HG03469 (cell line): ENCODE data around the gene RAB12.
A peak's percentile ranks its signal among the peaks of the same experiment; 100 is the strongest.
"Not testable (repeated sequence)": the region's sequence is repeated elsewhere in the genome, so short reads cannot be mapped to it uniquely, and the experiment has no call there.

Experiments used
- ATAC-seq: cut with Tn5 transposase; IDR thresholded peaks from one replicate; pipeline ENCODE4 v1.9.1; 2021; ENCODE audit warnings: mild to moderate bottlenecking, moderate library complexity, moderate number of reproducible peaks; ENCODE audit not compliant: unreplicated experiment

The RAB12 gene

DNA sequence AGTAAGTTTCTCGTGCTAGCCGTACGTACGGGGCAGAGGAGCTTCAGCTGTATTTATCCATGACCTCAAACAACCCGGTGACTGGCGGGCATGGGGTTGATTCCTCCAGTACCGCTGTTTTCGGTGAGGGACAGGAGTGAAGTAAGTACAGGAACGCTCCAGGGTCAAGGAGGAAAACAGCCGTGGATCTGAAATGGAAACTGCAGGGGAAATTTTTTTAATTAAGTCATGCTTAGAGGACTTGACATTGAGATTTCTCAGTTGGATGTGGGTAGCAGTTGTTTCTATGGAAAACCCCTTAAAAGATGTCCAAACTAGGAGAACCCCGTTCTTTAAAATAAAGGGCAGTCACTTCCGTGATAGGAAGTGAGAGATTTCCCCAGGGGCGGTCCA lies 1.2 kb downstream of the RAB12 start:
- no peak for ATAC-seq

DNA sequence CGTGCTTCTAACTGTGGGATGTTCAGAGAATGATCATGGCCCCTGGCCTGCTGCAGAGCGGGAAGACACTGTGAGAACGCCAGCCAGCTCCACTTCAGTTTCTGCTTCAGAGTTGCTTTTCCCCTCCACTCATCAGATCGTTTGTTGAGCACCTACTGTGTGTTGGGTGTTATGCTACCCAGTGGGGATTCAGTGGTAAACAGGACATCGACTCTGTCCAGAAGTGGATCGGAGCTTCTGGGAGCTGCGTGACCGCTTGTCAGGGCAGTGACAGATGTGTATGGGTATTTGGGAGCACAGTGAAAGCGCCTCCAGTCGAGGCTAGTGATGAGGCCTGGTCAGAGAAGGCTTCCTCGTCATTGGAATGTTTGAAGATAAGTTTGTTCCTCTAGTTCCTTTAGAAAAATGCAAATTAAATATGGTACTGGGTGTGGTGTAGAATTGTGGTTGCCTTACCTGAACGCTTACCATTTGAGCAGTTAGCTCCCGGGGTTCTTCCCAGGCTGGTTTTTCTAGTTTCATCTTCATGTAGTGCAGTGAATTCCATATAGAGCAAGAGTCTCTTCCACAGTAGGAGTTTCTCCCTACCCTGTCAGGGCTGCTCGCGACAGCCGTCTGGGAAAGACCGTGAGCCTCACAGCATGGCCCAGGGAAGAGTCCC lies 2.8 kb downstream of the RAB12 start:
- ATAC-seq = no peak

- no peak for ATAC-seq
Measured at GRCh38 chr18:8614875-8615274, 5.6 kb downstream of the RAB12 start.

- no peak for ATAC-seq
Measured at GRCh38 chr18:8615397-8616027, 6.3 kb downstream of the RAB12 start.

DNA sequence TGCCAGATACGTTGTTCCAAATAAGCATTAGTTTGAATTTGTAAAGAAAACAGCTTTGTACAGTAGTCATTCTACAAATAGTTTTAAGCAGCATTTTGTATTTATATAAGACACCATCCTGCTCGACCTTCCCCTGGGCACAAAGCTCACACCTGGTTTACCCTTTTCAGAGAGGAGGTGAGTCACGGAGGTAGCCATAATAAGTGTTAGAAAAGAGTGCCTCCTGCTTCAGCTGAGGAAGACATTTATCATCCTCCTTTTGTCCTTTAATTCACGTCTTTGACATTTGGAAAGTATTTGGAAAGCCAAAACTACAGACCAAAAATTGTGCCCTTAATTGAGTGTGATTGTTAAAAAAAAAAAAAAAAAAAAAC lies 6.8 kb downstream of the RAB12 start:
- no peak for ATAC-seq

GRCh38 chr18:8617907-8618306 lies 8.7 kb downstream of the RAB12 start:
- no peak for ATAC-seq

DNA sequence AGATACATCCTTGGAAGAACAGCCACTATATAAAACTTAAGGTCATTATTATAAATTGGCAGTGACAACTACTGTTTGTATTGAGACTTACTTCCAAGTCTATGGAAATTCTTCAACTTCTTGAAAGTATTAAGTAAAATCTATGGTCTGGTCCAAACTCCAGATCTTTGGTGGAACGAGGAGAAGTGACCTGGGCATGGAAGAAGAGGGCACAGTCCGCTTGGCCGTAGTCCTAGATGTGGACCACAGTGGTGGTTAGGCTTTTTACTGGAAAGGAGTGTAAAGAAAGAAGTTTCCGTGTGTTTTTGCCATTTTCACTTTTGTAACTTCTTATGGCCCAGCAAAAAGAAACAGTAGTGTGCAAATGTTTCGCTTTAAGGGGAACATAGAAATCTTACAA lies 9.8 kb downstream of the RAB12 start:
- no peak for ATAC-seq

- ATAC-seq = no peak
Measured at GRCh38 chr18:8619835-8620577, 10.8 kb downstream of the RAB12 start.

DNA sequence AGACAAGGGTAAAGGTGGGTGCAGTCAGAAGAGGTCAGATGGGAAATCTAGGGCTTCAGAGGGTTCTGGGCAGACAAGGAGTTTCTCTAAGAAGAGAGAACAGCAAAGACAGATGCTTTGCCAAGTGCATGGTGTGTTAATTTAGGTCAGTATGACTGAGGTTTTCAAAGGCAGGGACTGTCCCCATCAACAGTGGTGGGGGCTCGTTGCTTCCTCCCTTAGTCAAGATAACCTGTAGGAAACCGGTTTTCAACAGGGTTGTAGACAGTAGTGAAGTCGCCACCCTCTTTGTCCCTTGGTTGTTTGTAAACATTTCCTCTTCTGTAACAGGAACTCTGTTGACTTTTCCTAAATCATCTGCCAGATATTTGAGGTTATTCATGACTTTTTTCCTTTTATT lies 11.6 kb downstream of the RAB12 start:
- no peak for ATAC-seq

- ATAC-seq = not testable (repeated sequence)
Measured at GRCh38 chr18:8622625-8623024, 13.4 kb downstream of the RAB12 start.

DNA sequence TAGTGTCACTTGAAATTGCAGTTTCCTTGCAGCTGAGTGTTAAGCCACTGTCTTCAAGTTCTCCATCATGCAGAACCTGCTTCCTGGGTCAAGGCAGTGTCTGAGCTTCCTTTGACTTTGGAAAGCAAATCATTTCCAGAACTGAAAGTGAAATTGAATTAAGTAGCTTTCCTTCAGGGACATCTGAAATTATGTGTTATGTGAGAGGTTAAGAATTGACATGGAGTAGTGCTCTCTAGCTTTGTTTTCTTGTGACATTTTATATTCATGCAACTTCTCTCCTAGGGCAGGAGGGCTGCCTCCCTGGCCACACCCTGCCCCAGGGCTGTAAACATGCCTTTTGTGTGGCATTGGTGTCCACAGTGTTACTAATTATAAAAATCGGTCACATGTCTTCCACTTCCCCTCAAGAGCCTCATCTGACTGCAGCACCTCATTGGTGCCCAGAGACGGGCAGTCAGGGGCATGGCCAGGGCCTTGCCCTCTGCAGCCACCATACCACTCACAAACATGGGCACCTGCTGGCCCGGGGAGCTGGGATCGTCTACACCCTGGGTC lies 14.4 kb downstream of the RAB12 start:
- peak; percentile 73 for ATAC-seq

DNA sequence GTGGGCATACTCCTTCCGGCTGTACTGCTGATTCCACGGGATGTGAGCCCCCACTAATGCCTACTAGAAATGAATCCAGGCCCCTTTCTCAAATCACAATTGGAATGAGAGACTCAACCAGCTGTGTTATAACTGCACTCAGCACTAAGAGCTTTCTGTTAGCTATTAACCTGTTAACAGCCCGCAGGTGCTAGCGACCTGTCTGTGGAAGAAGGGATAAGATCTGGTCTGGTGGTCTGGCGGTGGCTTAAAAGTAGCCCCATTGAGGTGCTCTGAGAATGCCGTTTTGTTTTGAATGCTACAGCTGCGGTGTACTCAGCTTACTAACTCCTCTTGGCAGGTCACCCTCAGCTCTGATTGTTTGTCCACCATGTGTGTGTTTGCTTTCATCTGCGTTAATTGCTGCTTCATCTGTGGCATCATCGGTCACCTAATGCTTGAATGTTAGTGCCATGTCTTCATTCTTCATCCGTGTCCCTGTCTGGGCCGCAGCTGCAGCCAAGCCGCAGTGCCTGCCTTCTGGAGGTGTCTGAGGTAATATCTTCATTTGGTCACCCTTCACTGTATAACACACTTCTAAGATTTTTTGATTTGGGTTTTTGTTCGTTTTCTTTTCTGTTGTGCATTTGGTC lies 16.3 kb downstream of the RAB12 start:
- ATAC-seq = no peak

DNA sequence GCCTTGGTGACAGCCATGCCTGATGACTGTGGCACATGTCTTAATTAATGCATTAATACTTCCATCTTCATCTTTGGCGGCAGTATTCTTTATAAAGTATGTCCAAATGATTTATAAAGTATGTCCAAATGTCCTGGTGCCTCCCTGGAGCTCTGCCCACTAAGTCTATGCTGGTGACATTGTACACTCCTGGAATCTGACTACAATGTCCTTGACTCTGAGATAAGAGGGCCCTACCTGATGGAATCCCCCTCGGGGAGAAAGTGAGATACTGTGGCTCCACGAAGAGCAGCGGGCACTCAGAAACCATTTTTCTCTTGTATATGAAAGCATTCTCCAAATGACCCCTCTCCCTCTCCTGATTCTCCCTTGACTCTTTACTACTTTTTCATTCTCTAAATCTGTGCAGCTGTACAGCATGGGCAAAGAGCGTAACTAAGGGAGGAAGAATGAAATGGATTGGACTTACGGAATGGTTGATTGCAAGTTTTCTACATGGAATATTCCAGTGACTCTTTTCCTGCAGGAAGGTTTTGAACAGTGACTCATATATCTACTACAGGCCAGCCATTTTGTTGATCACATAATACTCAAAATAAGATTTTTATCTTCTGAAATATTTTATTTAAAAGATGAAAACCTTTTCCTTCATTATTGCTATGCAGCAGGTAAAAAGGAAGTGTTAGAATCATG lies 17.3 kb downstream of the RAB12 start:
- ATAC-seq = no peak

- no peak for ATAC-seq
Measured at GRCh38 chr18:8627107-8627472, 17.9 kb downstream of the RAB12 start.

DNA sequence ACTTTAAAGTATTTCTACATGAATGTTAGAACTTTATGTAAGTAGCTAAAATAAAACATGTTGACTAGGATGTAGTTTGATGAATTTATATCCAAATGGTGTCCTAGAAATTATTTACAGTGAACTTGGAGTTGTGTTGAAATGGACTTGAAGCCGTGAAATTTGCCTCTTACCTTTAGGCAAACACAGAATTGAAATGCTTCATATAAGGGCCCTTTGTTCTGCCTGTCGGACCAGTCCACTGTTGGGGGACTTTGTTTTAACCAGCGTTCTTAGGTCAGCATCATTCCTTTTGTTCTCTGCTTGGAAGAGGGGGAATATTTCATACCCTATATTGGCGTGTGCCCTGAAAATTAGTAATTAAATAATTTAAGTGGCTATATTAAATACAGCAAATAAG lies 18.3 kb downstream of the RAB12 start:
- ATAC-seq = no peak

- ATAC-seq = no peak
Measured at GRCh38 chr18:8629602-8630001, 20.4 kb downstream of the RAB12 start.

GRCh38 chr18:8630546-8630945 lies 21.3 kb downstream of the RAB12 start:
- ATAC-seq = no peak

DNA sequence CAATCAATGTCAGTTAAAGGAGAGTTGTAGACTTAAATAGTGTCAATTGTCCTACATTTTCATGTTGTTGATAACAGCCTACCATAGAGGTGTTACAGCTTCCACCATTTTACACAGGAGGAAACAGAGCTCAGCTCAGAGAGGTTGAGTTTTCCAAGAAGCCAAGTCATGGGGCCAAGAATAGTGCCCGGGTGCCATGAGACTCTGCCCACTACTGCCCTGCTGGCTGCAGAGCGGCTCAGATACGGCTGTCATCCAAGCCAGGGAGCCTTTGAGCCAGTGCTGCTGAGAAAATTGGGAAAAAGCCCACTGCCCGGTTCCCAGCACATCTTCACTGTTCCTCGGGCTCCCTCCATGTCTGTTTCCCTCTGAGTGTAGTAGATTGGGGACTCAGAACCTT lies 22.0 kb downstream of the RAB12 start:
- no peak for ATAC-seq

GRCh38 chr18:8632386-8632785 lies 23.1 kb downstream of the RAB12 start:
- ATAC-seq = no peak

GRCh38 chr18:8634508-8634907 lies 25.3 kb downstream of the RAB12 start:
- no peak for ATAC-seq

GRCh38 chr18:8635087-8635486 lies 25.9 kb downstream of the RAB12 start:
- no peak for ATAC-seq
